PC-3 (cell line): ENCODE results near the gene MED13L. TPM values are rescaled to one million over a fixed set of nuclear protein-coding genes. Genes with fewer than 3 reads are reported as not detected.

ENCODE experiments used
- ATAC-seq: fragments of 200-7000 bp; cut with Tn5 transposase; 2 replicates; pipeline ENCODE4 v1.9.1; 2020; ENCODE audit warnings: mild to moderate bottlenecking, moderate library complexity
- BruUV-seq: library from RNA; stranded (reverse); fragments of 400-500 nt; replicated peaks from 2 replicates; lab custom pipeline; 2021; lab: Mats Ljungman, UMichigan
- CTCF ChIA-PET: fragments of 300-600 bp; sonication (Branson Sonifier 250); formaldehyde crosslinking; loops from one replicate; lab custom pipeline; 2022; ENCODE audit warnings: antibody characterized with exemption; lab: Charles Lee
- POLR2A ChIA-PET: fragments of 300-600 bp; sonication (Branson Sonifier 250); formaldehyde crosslinking; loops from one replicate; lab custom pipeline; 2022; ENCODE audit warnings: antibody characterized with exemption; ENCODE audit not compliant: unreplicated experiment; lab: Charles Lee
- DNase-seq: peaks from one replicate; pipeline ENCODE4 v3.0.0-alpha.2; 2015
- H2AFZ ChIP-seq: fragments of 300-600 bp; sonication (generic); 2 replicates; pipeline ENCODE4 v1.6.0; 2016; ENCODE audit warnings: antibody characterized with exemption, low read length
- H3F3A ChIP-seq: fragments of 300-600 bp; sonication (generic); one replicate; pipeline ENCODE4 v1.6.0; 2017; ENCODE audit warnings: antibody characterized with exemption, low read length, control low read depth, mild to moderate bottlenecking; ENCODE audit not compliant: unreplicated experiment
- H3K27ac ChIP-seq: fragments of 300-600 bp; sonication (generic); 2 replicates; pipeline ENCODE4 v1.5.1; 2016; ENCODE audit warnings: mild to moderate bottlenecking, low read length
- H3K27me3 ChIP-seq: fragments of 300-600 bp; sonication (generic); 2 replicates; pipeline ENCODE4 v1.6.1; 2016; ENCODE audit warnings: low read length, mixed read lengths
- H3K36me3 ChIP-seq: fragments of 300-600 bp; sonication (generic); 2 replicates; pipeline ENCODE4 v1.6.1; 2016; ENCODE audit warnings: low read depth, mixed run types, low read length, mixed read lengths
- H3K4me1 ChIP-seq: fragments of 300-600 bp; sonication (generic); 2 replicates; pipeline ENCODE4 v1.5.1; 2016; ENCODE audit warnings: low read length; ENCODE audit not compliant: insufficient read depth
- H3K4me2 ChIP-seq: fragments of 300-600 bp; sonication (generic); 2 replicates; pipeline ENCODE4 v1.6.0; 2016; ENCODE audit warnings: low read length
- H3K4me3 ChIP-seq: fragments of 300-600 bp; sonication (generic); 2 replicates; pipeline ENCODE4 v1.5.1; 2016; ENCODE audit warnings: mild to moderate bottlenecking, low read length, mixed read lengths
- H3K79me2 ChIP-seq: fragments of 300-600 bp; sonication (generic); 2 replicates; pipeline ENCODE4 v1.6.1; 2017; ENCODE audit warnings: low read length, mixed read lengths
- H3K9ac ChIP-seq: fragments of 300-600 bp; sonication (generic); 2 replicates; pipeline ENCODE4 v1.6.0; 2016; ENCODE audit warnings: mild to moderate bottlenecking, low read length
- H3K9me2 ChIP-seq: fragments of 300-600 bp; sonication (generic); replicated peaks from 2 replicates; pipeline ENCODE4 v1.6.1; 2016; ENCODE audit warnings: mixed run types, low read length, mixed read lengths
- H3K9me3 ChIP-seq: fragments of 300-600 bp; sonication (generic); 2 replicates; pipeline ENCODE4 v1.6.1; 2016; ENCODE audit warnings: low read length, mixed read lengths
- H4K20me1 ChIP-seq: fragments of 300-600 bp; sonication (generic); 2 replicates; pipeline ENCODE4 v1.6.1; 2016; ENCODE audit warnings: low read length, mixed read lengths
- EZH2 ChIP-seq: fragments of 300-600 bp; sonication (generic); IDR thresholded peaks from one replicate; pipeline ENCODE4 v1.6.1; 2017; ENCODE audit warnings: antibody characterized with exemption, mild to moderate bottlenecking, low read length; ENCODE audit not compliant: unreplicated experiment
- EZH2phosphoT487 ChIP-seq: fragments of 300-600 bp; sonication (generic); IDR thresholded peaks from 2 replicates; pipeline ENCODE4 v1.6.1; 2018; ENCODE audit warnings: mild to moderate bottlenecking, antibody characterized with exemption, low read length, borderline replicate concordance
- intact Hi-C: fragments of 100-400 bp; cut with micrococcal nuclease; formaldehyde crosslinking; loops from 2 replicates; pipeline ENCODE4 v1.9.0; 2023
- total RNA-seq: library from RNA; depleted of rRNA; stranded (reverse); fragments of >200 nt; gene quantifications from 2 replicates; pipeline ENCODE4 v1.2.3, GENCODE V29; 2014
- TF ChIP-seq, protein P1 (sequence below): fragments of 300-600 bp; sonication (generic); conservative IDR thresholded peaks from 2 replicates; pipeline ENCODE4 v1.5.1; 2017; ENCODE audit warnings: antibody characterized with exemption, low read depth, mild to moderate bottlenecking, low read length

Gene MED13L
- total RNA-seq, 1 experiment from 2014 or later, result 61.2 TPM

DNA sequence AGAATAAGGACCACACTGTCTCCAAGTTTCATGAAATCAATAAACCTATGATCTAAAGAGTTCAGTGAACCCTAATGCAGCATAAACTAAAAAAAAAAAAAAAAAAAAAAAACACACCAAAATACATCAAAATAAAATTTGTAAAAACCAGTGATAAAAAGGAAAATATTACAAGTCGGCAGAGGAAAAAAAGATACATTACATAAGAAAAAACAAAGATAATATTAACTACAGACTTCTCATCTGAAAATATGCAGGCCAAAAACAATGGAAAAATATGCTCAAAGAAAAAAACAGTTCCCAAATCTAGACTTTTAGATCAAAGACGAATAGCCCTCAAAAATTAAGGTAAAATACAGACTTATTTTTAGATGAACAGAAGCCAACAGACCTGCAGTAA is 27.6 kb downstream of the MED13L start:
- Histone ChIP-seq H3K4me1 (no peaks in the 10 kb centered on the region), H3K9me3 (peaks cover 6% of the 10 kb centered on the region; the same call in 1 of the 2 replicates), H3K4me3 (no peak overlapping the region), H3K9me2 (no peaks in the 10 kb centered on the region), H3K36me3 (peaks cover 6% of the 10 kb centered on the region; the same call in 1 of the 2 replicates), H3K79me2 (peaks cover 98% of the 10 kb centered on the region), H4K20me1 (peaks cover 52% of the 10 kb centered on the region), H2AFZ (no peak overlapping the region), H3F3A (no peaks in the 10 kb centered on the region), H3K4me2 (no peak overlapping the region), H3K9ac (no peak overlapping the region), H3K27ac (no peak overlapping the region), H3K27me3 (no peaks in the 10 kb centered on the region)
- no TSS peak for BruUV-seq
- TF ChIP-seq, protein P1, sequence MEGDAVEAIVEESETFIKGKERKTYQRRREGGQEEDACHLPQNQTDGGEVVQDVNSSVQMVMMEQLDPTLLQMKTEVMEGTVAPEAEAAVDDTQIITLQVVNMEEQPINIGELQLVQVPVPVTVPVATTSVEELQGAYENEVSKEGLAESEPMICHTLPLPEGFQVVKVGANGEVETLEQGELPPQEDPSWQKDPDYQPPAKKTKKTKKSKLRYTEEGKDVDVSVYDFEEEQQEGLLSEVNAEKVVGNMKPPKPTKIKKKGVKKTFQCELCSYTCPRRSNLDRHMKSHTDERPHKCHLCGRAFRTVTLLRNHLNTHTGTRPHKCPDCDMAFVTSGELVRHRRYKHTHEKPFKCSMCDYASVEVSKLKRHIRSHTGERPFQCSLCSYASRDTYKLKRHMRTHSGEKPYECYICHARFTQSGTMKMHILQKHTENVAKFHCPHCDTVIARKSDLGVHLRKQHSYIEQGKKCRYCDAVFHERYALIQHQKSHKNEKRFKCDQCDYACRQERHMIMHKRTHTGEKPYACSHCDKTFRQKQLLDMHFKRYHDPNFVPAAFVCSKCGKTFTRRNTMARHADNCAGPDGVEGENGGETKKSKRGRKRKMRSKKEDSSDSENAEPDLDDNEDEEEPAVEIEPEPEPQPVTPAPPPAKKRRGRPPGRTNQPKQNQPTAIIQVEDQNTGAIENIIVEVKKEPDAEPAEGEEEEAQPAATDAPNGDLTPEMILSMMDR, result no peak
- ATAC-seq (no peak), DNase-seq (no peak)
- CTCF ChIA-PET, result no interaction called here
- intact Hi-C loops, result no loop called here
- POLR2A ChIA-PET, result no interaction called here

DNA sequence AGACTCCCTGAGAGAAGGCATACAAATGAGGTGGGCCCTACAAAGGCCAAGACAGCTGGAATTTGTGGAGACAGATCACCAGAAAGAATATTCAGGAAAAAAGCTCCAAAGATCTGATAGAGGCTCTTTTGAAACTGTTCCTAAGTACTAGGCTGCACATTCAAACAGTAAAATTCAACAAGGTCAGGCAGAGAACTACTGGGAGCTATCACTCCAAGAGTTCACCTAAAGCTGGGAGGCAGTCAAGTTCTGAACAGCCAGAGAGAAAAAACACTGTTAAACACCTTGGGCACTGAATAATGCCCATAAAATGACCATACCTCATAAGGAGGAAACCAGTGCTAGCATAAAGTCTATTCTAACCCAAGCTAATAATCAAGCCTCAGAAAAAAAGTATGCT is 28.6 kb downstream of the MED13L start:
- ATAC-seq, result no peak
- intact Hi-C loops, result no loop called here
- Histone ChIP-seq H3K4me3 (no peak overlapping the region), H3K36me3 (peaks cover 6% of the 10 kb centered on the region; the same call in 1 of the 2 replicates), H2AFZ (no peak overlapping the region), H3K79me2 (peaks cover 98% of the 10 kb centered on the region), H3F3A (no peaks in the 10 kb centered on the region), H3K27ac (no peak overlapping the region), H4K20me1 (peaks cover 57% of the 10 kb centered on the region), H3K4me1 (peaks cover 6% of the 10 kb centered on the region; the same call in 1 of the 2 replicates), H3K9ac (no peak overlapping the region), H3K4me2 (no peak overlapping the region), H3K27me3 (no peaks in the 10 kb centered on the region), H3K9me2 (no peaks in the 10 kb centered on the region), H3K9me3 (peaks cover 6% of the 10 kb centered on the region; the same call in 1 of the 2 replicates)
- ChIA-PET CTCF (no interaction called here), POLR2A (interaction anchor here (0.6 kb wide), 1 partner anchor 294 kb away, joined by 9 read pairs; no protein-coding TSS in a partner anchor)
- BruUV-seq, result no TSS peak
- DNase-seq, result no peak
- TF ChIP-seq EZH2, result no peak
- TF ChIP-seq EZH2phosphoT487, result no peak
- TF ChIP-seq, protein P1, result no peak

DNA sequence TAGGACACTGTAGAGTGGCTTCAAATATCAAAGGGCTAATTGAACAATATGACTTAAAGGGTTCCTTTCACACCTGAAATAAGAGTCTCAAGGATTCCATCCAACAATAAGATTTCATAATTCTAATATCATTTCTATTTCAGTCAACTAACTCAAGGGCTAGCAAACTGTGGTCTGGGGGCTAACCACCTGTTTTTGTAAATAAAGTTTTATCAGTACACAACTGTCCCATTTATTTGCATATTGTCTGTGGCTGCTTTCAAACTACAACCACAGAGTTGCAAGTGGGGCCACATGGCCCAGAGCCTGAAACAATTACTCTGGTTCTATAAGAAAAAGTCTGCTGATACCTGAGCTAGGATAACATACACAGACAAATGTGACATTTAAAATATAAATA is 29.1 kb downstream of the MED13L start:
- Histone ChIP-seq H3K27me3 (no peaks in the 10 kb centered on the region), H2AFZ (no peak overlapping the region), H3K36me3 (peaks cover 6% of the 10 kb centered on the region; the same call in 1 of the 2 replicates), H3K79me2 (peaks cover 98% of the 10 kb centered on the region), H3K4me2 (no peak overlapping the region), H4K20me1 (peaks cover 62% of the 10 kb centered on the region), H3F3A (no peaks in the 10 kb centered on the region), H3K9me2 (no peaks in the 10 kb centered on the region), H3K27ac (no peak overlapping the region), H3K4me1 (peaks cover 11% of the 10 kb centered on the region; the same call in 1 of the 2 replicates), H3K9me3 (peaks cover 6% of the 10 kb centered on the region; the same call in 1 of the 2 replicates), H3K4me3 (no peak overlapping the region), H3K9ac (no peak overlapping the region)
- ATAC-seq (no peak), DNase-seq (no peak)
- no TSS peak for BruUV-seq
- intact Hi-C loops, result no loop called here
- TF ChIP-seq EZH2phosphoT487 (no peak), EZH2 (no peak)
- TF ChIP-seq, protein P1, result no peak
- ChIA-PET CTCF (no interaction called here), POLR2A (interaction anchor here (0.6 to 0.7 kb wide), 2 partner anchors 127 to 293 kb away, joined by 3 to 9 read pairs; no protein-coding TSS in a partner anchor)
